ENCODE data around the gene TRIM10.
"Not testable (repeated sequence)": the region's sequence is repeated elsewhere in the genome, so short reads cannot be mapped to it uniquely, and the experiment has no call there.

Gene TRIM10

GRCh38 chr6:30167101-30167500 is 6.1 kb upstream of the TRIM10 start (continued):
- TF ChIP-seq, protein P1, sequence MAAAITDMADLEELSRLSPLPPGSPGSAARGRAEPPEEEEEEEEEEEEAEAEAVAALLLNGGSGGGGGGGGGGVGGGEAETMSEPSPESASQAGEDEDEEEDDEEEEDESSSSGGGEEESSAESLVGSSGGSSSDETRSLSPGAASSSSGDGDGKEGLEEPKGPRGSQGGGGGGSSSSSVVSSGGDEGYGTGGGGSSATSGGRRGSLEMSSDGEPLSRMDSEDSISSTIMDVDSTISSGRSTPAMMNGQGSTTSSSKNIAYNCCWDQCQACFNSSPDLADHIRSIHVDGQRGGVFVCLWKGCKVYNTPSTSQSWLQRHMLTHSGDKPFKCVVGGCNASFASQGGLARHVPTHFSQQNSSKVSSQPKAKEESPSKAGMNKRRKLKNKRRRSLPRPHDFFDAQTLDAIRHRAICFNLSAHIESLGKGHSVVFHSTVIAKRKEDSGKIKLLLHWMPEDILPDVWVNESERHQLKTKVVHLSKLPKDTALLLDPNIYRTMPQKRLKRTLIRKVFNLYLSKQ (tag by site-specific recombination; IDR thresholded peaks at IDR 0.05; ENCODE audit: borderline replicate concordance), result no peak
- TF ChIP-seq ZNF121 (tag by site-specific recombination; IDR thresholded peaks at IDR 0.05) (no peak), ZNF623 (tag by site-specific recombination; IDR thresholded peaks at IDR 0.05) (no peak), REPIN1 (tag by site-specific recombination; IDR thresholded peaks at IDR 0.05; ENCODE audit: low read depth) (no peak), ZNF311 (tag by site-specific recombination; IDR thresholded peaks at IDR 0.05; ENCODE audit: borderline replicate concordance) (no peak)

GRCh38 chr6:30165238-30165637 is 4.2 kb upstream of the TRIM10 start:
- H3K4me1 ChIP-seq (ENCODE audit: control insufficient read depth, insufficient read depth, low read length); H3K9me3 ChIP-seq (ENCODE audit: control insufficient read depth, insufficient read depth, low read depth, low read length); H3K4me3 ChIP-seq (ENCODE audit: low read depth, low read length); H3K27ac ChIP-seq (ENCODE audit: extremely low read depth, low read depth, low read length); POLR2A ChIA-PET; H3K36me3 ChIP-seq (ENCODE audit: control insufficient read depth in 2 of 2, insufficient read depth in 1 of 2, low read length in 2 of 2): not testable (repeated sequence)
- CTCF ChIA-PET, result interaction anchor here (5.8 kb wide), 1 partner anchor 33 kb away, joined by 49 read pairs; no protein-coding TSS in a partner anchor
- TF ChIP-seq ZNF580 (tag by site-specific recombination; IDR thresholded peaks at IDR 0.05) (0 out of 2 replicates have a peak, but pooled peaks have one; percentile 50), ZNF146 (tag by site-specific recombination; IDR thresholded peaks at IDR 0.05) (peak; percentile 91)

DNA sequence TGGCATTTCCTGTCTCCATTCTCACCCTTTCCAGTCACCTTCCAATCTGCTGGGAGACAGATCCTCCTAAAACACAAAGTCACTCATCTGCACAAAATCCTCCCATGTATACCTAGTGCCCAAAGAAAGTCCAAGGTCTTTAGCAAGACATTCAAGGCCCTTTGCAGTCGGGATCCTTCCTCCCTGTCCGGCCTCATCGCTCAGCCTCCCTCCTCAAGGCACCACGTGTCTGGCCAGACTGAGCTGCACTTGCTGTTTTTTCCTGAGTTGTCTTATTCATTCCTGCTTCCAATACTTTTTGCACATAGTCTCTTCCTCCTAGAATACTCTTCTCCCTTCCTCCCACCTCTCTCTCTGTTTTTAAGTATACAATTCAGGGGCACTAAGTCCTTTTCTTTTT is 3.7 kb upstream of the TRIM10 start:
- Histone ChIP-seq H3K9me3 (ENCODE audit: control insufficient read depth, insufficient read depth, low read depth, low read length) (no peaks in the 10 kb centered on the region), H3K27ac (ENCODE audit: extremely low read depth, low read depth, low read length) (no peak overlapping the region), H3K4me1 (ENCODE audit: control insufficient read depth, insufficient read depth, low read length) (no peaks in the 10 kb centered on the region), H3K36me3 (ENCODE audit: control insufficient read depth in 2 of 2, insufficient read depth in 1 of 2, low read length in 2 of 2) (no peaks in the 10 kb centered on the region), H3K4me3 (ENCODE audit: low read depth, low read length) (no peak overlapping the region)
- CTCF ChIA-PET, result interaction anchor here (1.0 to 5.8 kb wide), 3 partner anchors 33 to 62 kb away, joined by 3 to 49 read pairs (median 3); no protein-coding TSS in a partner anchor
- TF ChIP-seq, protein P2, sequence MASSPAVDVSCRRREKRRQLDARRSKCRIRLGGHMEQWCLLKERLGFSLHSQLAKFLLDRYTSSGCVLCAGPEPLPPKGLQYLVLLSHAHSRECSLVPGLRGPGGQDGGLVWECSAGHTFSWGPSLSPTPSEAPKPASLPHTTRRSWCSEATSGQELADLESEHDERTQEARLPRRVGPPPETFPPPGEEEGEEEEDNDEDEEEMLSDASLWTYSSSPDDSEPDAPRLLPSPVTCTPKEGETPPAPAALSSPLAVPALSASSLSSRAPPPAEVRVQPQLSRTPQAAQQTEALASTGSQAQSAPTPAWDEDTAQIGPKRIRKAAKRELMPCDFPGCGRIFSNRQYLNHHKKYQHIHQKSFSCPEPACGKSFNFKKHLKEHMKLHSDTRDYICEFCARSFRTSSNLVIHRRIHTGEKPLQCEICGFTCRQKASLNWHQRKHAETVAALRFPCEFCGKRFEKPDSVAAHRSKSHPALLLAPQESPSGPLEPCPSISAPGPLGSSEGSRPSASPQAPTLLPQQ (tag by site-specific recombination; IDR thresholded peaks at IDR 0.05), result no peak
- TF ChIP-seq KLF9 (tag by site-specific recombination; IDR thresholded peaks at IDR 0.05; ENCODE audit: low read depth) (no peak), BCL11B (tag by site-specific recombination; IDR thresholded peaks at IDR 0.05; ENCODE audit: low read depth) (no peak), ZNF580 (tag by site-specific recombination; IDR thresholded peaks at IDR 0.05) (no peak), ZNF585B (tag by site-specific recombination; IDR thresholded peaks at IDR 0.05) (no peak), ZNF48 (tag by site-specific recombination; IDR thresholded peaks at IDR 0.05) (no peak), ZIC2 (tag by site-specific recombination; IDR thresholded peaks at IDR 0.05) (no peak), ZNF184 (tag by site-specific recombination; IDR thresholded peaks at IDR 0.05) (no peak), ZNF621 (tag by site-specific recombination; IDR thresholded peaks at IDR 0.05) (no peak), SP2 (tag by site-specific recombination; IDR thresholded peaks at IDR 0.05) (no peak), ZNF561 (tag by site-specific recombination; IDR thresholded peaks at IDR 0.05; ENCODE audit: borderline replicate concordance) (no peak), ZNF423 (tag by site-specific recombination; IDR thresholded peaks at IDR 0.05) (no peak), ZSCAN30 (tag by site-specific recombination; IDR thresholded peaks at IDR 0.05) (no peak)
- POLR2A ChIA-PET, result no interaction called here
